Astrocyte (in vitro differentiated cells and primary cell): ENCODE measurements around the gene FAM83F. TPM values are rescaled to one million over a fixed set of nuclear protein-coding genes. Genes with fewer than 3 reads are reported as not detected.

Source experiments
- DNase-seq: peaks from one replicate; pipeline ENCODE4 v3.0.0-alpha.2; 2010; ENCODE audit warnings: low read depth
- FAIRE-seq: peaks from 2 replicates; lab custom pipeline; 2011; peaks lifted over from hg19 to GRCh38; lab: Jason Lieb, UNC
- H2AFZ ChIP-seq: 2 replicates; pipeline ENCODE4 v1.6.0; 2012; ENCODE audit warnings: low read depth, low read length, inconsistent platforms
- H3K27ac ChIP-seq: 2 replicates; pipeline ENCODE4 v1.5.1; 2011; ENCODE audit warnings: low read depth, low read length, inconsistent platforms
- H3K27me3 ChIP-seq: 2 replicates; pipeline ENCODE4 v1.6.0; 2011; ENCODE audit warnings: low read length, inconsistent platforms; ENCODE audit not compliant: insufficient read depth
- H3K36me3 ChIP-seq: 2 replicates; pipeline ENCODE4 v1.5.1; 2011; ENCODE audit warnings: low read length, inconsistent platforms; ENCODE audit not compliant: insufficient read depth
- H3K4me1 ChIP-seq: 2 replicates; pipeline ENCODE4 v1.5.1; 2011; ENCODE audit warnings: low read length, inconsistent platforms; ENCODE audit not compliant: insufficient read depth
- H3K4me2 ChIP-seq: 2 replicates; pipeline ENCODE4 v1.6.0; 2012; ENCODE audit warnings: low read length, inconsistent platforms
- H3K4me3 ChIP-seq: 2 replicates; pipeline ENCODE4 v1.5.1; 2011; ENCODE audit warnings: low read depth, mild to moderate bottlenecking, low read length, inconsistent platforms; ENCODE audit not compliant: insufficient read depth
- H3K79me2 ChIP-seq: 2 replicates; pipeline ENCODE4 v1.6.0; 2012; ENCODE audit warnings: mild to moderate bottlenecking, low read length, inconsistent platforms; ENCODE audit not compliant: insufficient read depth
- H3K9ac ChIP-seq: 2 replicates; pipeline ENCODE4 v1.6.0; 2012; ENCODE audit warnings: mild to moderate bottlenecking, low read length, inconsistent platforms
- H3K9me3 ChIP-seq: 2 replicates; pipeline ENCODE4 v1.5.1; 2012; ENCODE audit warnings: low read depth, mild to moderate bottlenecking, low read length, inconsistent platforms; ENCODE audit not compliant: insufficient read depth
- H4K20me1 ChIP-seq: 2 replicates; pipeline ENCODE4 v1.6.0; 2012; ENCODE audit warnings: low read length, inconsistent platforms; ENCODE audit not compliant: insufficient read depth
- H3K27ac Mint-ChIP-seq: one replicate; pipeline ENCODE4 v1.8.0; 2021; ENCODE audit warnings: mild to moderate bottlenecking, mixed read lengths; ENCODE audit not compliant: unreplicated experiment
- H3K27me3 Mint-ChIP-seq: one replicate; pipeline ENCODE4 v1.8.0; 2021; ENCODE audit warnings: low read depth, mixed read lengths; ENCODE audit not compliant: unreplicated experiment
- H3K36me3 Mint-ChIP-seq: one replicate; pipeline ENCODE4 v1.8.0; 2021; ENCODE audit warnings: low read depth, mixed read lengths; ENCODE audit not compliant: unreplicated experiment
- H3K4me1 Mint-ChIP-seq: one replicate; pipeline ENCODE4 v1.8.0; 2021; ENCODE audit warnings: low read depth, mixed read lengths; ENCODE audit not compliant: unreplicated experiment
- H3K4me3 Mint-ChIP-seq: one replicate; pipeline ENCODE4 v1.8.0; 2021; ENCODE audit warnings: mild to moderate bottlenecking, moderate library complexity, mixed read lengths; ENCODE audit not compliant: unreplicated experiment
- H3K9me3 Mint-ChIP-seq: one replicate; pipeline ENCODE4 v1.8.0; 2021; ENCODE audit warnings: mild to moderate bottlenecking, mixed read lengths; ENCODE audit not compliant: unreplicated experiment
- EZH2 ChIP-seq: IDR thresholded peaks from 2 replicates; pipeline ENCODE4 v1.6.1; 2012; ENCODE audit warnings: mild to moderate bottlenecking, low read length, inconsistent platforms; ENCODE audit not compliant: insufficient read depth
- total RNA-seq: library from RNA; stranded (reverse); gene quantifications from 2 replicates; pipeline ENCODE4 v1.2.1, GENCODE V29; 2021
- TF ChIP-seq, protein P1 (sequence below): IDR thresholded peaks from 2 replicates; pipeline ENCODE4 v1.5.1; 2011; ENCODE audit warnings: low read depth, mild to moderate bottlenecking, inconsistent platforms, low read length, moderate library complexity; ENCODE audit not compliant: insufficient read depth

FAM83F gene
- total RNA-seq, 1 donor from 2014 or later, result 0.79 TPM

DNA sequence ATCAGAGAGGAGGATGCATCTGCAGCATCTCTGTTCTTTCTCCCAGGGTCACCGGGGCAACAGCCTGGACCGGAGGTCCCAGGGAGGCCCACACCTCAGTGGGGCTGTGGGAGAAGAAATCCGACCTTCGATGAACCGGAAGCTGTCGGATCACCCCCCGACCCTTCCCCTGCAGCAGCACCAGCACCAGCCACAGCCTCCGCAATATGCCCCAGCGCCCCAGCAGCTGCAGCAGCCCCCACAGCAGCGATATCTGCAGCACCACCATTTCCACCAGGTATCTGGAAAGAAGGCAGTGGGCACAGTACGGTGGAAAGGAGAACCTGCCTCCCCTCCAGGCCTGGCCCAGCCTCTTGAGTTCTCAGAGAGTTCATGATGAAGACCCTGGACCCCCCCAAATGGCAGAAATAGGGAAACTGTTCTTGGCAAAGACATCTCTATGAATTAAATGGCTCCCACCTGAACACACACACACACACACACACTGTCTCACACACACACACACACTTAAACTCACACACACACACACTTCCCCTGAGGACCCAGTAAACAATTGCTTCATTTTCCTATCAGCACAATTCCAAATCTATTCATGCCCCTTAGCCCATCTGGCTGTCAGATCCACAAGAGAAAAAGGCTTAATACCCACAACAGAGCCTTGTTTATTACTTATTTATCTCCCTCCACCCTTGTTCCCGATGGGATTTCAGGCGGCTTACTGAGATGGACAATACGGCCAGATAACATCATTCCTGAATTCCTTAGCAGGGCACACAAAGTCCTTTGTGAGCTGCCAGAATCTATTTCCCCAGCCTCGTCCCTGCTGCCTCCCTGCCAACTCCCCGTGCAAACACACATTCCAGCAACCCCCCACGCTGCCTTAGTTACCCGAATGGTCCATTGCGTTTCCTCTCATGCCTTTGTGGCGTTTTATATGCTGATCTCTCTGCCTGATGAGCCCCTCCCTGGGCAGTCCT lies 26.5 kb upstream of the FAM83F start:
- Histone ChIP-seq H3K9me3 (no peaks in the 10 kb centered on the region), H3K36me3 (no peaks in the 10 kb centered on the region), H2AFZ (peak overlapping the region; percentile 46), H3K27me3 (peaks cover 10% of the 10 kb centered on the region), H4K20me1 (no peaks in the 10 kb centered on the region), H3K27ac (no peak overlapping the region), H3K4me3 (no peak overlapping the region), H3K79me2 (no peaks in the 10 kb centered on the region), H3K4me2 (no peak overlapping the region), H3K4me1 (peaks cover 27% of the 10 kb centered on the region), H3K9ac (no peak overlapping the region)
- DNase-seq (no peak), FAIRE-seq (no peak)
- Mint-ChIP-seq H3K27me3 (peaks cover 26% of the 10 kb centered on the region), H3K27ac (peak overlapping the region; percentile 16), H3K9me3 (peaks cover 4% of the 10 kb centered on the region), H3K4me1 (peaks cover 22% of the 10 kb centered on the region), H3K4me3 (no peak overlapping the region), H3K36me3 (peaks cover under 1% of the 10 kb centered on the region)
- TF ChIP-seq, protein P1, sequence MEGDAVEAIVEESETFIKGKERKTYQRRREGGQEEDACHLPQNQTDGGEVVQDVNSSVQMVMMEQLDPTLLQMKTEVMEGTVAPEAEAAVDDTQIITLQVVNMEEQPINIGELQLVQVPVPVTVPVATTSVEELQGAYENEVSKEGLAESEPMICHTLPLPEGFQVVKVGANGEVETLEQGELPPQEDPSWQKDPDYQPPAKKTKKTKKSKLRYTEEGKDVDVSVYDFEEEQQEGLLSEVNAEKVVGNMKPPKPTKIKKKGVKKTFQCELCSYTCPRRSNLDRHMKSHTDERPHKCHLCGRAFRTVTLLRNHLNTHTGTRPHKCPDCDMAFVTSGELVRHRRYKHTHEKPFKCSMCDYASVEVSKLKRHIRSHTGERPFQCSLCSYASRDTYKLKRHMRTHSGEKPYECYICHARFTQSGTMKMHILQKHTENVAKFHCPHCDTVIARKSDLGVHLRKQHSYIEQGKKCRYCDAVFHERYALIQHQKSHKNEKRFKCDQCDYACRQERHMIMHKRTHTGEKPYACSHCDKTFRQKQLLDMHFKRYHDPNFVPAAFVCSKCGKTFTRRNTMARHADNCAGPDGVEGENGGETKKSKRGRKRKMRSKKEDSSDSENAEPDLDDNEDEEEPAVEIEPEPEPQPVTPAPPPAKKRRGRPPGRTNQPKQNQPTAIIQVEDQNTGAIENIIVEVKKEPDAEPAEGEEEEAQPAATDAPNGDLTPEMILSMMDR, result no peak
- TF ChIP-seq EZH2, result no peak

DNA sequence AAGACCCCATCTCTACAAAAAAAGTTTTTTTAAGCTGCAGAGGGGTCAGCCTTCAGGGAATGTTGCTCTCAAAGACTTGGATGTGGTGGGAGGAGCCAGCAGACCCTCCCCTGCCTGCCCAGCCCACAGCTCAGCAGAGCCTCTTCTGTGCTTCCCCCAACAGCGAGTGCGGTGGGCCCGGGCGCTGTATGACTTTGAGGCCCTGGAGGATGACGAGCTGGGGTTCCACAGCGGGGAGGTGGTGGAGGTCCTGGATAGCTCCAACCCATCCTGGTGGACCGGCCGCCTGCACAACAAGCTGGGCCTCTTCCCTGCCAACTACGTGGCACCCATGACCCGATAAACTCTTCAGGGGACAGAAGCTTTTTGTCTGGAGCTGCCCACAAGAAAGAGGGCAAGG lies 24.0 kb upstream of the FAM83F start:
- H3K4me3 Mint-ChIP-seq, result no peak overlapping the region
- Histone ChIP-seq H3K4me2 (no peak overlapping the region), H3K4me1 (peaks cover 27% of the 10 kb centered on the region), H3K4me3 (no peak overlapping the region), H3K9me3 (no peaks in the 10 kb centered on the region), H3K79me2 (no peaks in the 10 kb centered on the region), H4K20me1 (no peaks in the 10 kb centered on the region), H3K27ac (no peak overlapping the region), H3K27me3 (peaks cover 10% of the 10 kb centered on the region), H3K36me3 (no peaks in the 10 kb centered on the region), H3K9ac (no peak overlapping the region), H2AFZ (no peak overlapping the region)
- DNase-seq (no peak), FAIRE-seq (no peak)
- TF ChIP-seq, protein P1, result no peak
- no peak for TF ChIP-seq EZH2
- peaks cover under 1% of the 10 kb centered on the region for H3K9me3 Mint-ChIP-seq
- peaks cover 40% of the 10 kb centered on the region for H3K27me3 Mint-ChIP-seq
- no peak overlapping the region for H3K27ac Mint-ChIP-seq
- H3K36me3 Mint-ChIP-seq, result no peaks in the 10 kb centered on the region
- H3K4me1 Mint-ChIP-seq, result peaks cover 20% of the 10 kb centered on the region

DNA sequence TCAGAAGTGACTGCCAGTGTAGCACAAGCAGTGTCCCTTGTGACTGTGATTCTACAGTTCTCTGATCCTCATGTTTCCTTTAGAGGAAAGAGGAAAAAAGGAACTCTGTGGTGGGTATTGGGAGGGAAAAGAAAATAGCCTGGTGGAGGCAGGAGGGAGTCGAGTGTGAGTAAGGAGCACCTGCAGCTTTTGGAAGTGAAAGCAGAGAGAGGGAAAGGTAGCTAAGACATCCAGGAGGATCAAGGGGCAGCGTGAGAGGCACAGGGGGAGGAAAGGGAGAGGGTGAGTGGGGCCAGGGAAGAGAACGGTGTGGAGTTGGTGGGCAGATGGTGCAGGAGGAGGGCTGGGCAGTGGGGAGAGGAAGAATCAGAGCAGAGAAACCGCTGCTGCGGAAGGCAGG lies 22.1 kb upstream of the FAM83F start:
- H3K4me3 ChIP-seq, result no peak overlapping the region
- no peaks in the 10 kb centered on the region for H3K9me3 Mint-ChIP-seq
- no peak overlapping the region for H3K27ac Mint-ChIP-seq
- DNase-seq (no peak), FAIRE-seq (no peak)
- H3K9me3 ChIP-seq, result no peaks in the 10 kb centered on the region
- no peak overlapping the region for H3K4me3 Mint-ChIP-seq
- peaks cover 10% of the 10 kb centered on the region for H3K4me1 ChIP-seq
- H3K9ac ChIP-seq, result no peak overlapping the region
- H3K27me3 Mint-ChIP-seq, result peaks cover 54% of the 10 kb centered on the region
- H3K27me3 ChIP-seq, result peaks cover 23% of the 10 kb centered on the region
- H4K20me1 ChIP-seq, result no peaks in the 10 kb centered on the region
- H3K79me2 ChIP-seq, result no peaks in the 10 kb centered on the region
- TF ChIP-seq EZH2, result no peak
- TF ChIP-seq, protein P1, result no peak
- H3K36me3 ChIP-seq, result no peaks in the 10 kb centered on the region
- no peak overlapping the region for H3K4me2 ChIP-seq
- H2AFZ ChIP-seq, result no peak overlapping the region
- H3K4me1 Mint-ChIP-seq, result peaks cover 10% of the 10 kb centered on the region
- no peak overlapping the region for H3K27ac ChIP-seq
- peaks cover 2% of the 10 kb centered on the region for H3K36me3 Mint-ChIP-seq
